Uterus (tissue), 4 donors: Measurements from ENCODE around the gene PPAN. TPM values are rescaled to one million over a fixed set of nuclear protein-coding genes. Genes with fewer than 3 reads are reported as not detected.

Experiments
- DNase-seq, 2 donors: peaks; one replicate each; pipeline ENCODE4 v3.0.0-alpha.2; 2019 to 2020
- H3K27ac ChIP-seq, 2 donors: fragments of 200-600 bp; sonication (generic); 1 replicate in 1 of 2; 2 replicates in 1 of 2; pipeline ENCODE4 v1.5.1; 2016 to 2018
- H3K27me3 ChIP-seq, 2 donors: fragments of 200-600 bp; sonication (generic); one replicate each; pipeline ENCODE4 v1.5.1; 2018 to 2019; ENCODE audit warnings: control low read depth in 1 of 2
- H3K36me3 ChIP-seq, 2 donors: fragments of 200-600 bp; sonication (generic); one replicate each; pipeline ENCODE4 v1.5.1; 2019; ENCODE audit warnings: control low read depth in 1 of 2
- H3K4me1 ChIP-seq, 2 donors: fragments of 200-600 bp; sonication (generic); one replicate each; pipeline ENCODE4 v1.5.1; 2018 to 2019; ENCODE audit warnings: control low read depth in 1 of 2
- H3K4me3 ChIP-seq, 2 donors: fragments of 200-600 bp; sonication (generic); 1 replicate in 1 of 2; 2 replicates in 1 of 2; pipeline ENCODE4 v1.5.1; 2018 to 2019; ENCODE audit warnings: mild to moderate bottlenecking in 1 of 2
- H3K9me3 ChIP-seq, 2 donors: fragments of 200-600 bp; sonication (generic); one replicate each; pipeline ENCODE4 v1.5.1; 2019; ENCODE audit warnings: control low read depth in 1 of 2
- POLR2A ChIP-seq, 2 donors: fragments of 450-650 bp; IDR thresholded peaks; one replicate each; pipeline ENCODE4 v1.6.1; 2016; ENCODE audit warnings: antibody characterized with exemption in 2 of 2, mild to moderate bottlenecking in 1 of 2, moderate library complexity in 1 of 2
- intact Hi-C: fragments of 100-400 bp; cut with DNase I; formaldehyde crosslinking; loops from one replicate; pipeline ENCODE4 v1.15.1; 2023; ENCODE audit warnings: low total_unique reads
- total RNA-seq, 4 donors: library from RNA; depleted of rRNA in 3 of 4; stranded (reverse); fragments of >200 nt in 3 of 4; gene quantifications; one replicate each; pipeline versions ENCODE4 v1.1.0 to v1.2.4, GENCODE V29; 2014 to 2023
- TF ChIP-seq, protein P1 (sequence below), 4 experiments: fragments of 200-600 bp in 2 of 4; fragments of 450-650 bp in 2 of 4; sonication (generic) in 2 of 4; IDR thresholded peaks; one replicate each; pipeline ENCODE4 v1.5.1; 2016 to 2019; ENCODE audit warnings: antibody characterized with exemption in 4 of 4, mild to moderate bottlenecking in 2 of 4, moderate library complexity in 1 of 4
- donor health status: DM: yes; HTN: yes; CAD: no.

Gene PPAN
- total RNA-seq, 4 donors from 2014 or later: 5.6 to 54.8 (median 26.1) TPM

DNA sequence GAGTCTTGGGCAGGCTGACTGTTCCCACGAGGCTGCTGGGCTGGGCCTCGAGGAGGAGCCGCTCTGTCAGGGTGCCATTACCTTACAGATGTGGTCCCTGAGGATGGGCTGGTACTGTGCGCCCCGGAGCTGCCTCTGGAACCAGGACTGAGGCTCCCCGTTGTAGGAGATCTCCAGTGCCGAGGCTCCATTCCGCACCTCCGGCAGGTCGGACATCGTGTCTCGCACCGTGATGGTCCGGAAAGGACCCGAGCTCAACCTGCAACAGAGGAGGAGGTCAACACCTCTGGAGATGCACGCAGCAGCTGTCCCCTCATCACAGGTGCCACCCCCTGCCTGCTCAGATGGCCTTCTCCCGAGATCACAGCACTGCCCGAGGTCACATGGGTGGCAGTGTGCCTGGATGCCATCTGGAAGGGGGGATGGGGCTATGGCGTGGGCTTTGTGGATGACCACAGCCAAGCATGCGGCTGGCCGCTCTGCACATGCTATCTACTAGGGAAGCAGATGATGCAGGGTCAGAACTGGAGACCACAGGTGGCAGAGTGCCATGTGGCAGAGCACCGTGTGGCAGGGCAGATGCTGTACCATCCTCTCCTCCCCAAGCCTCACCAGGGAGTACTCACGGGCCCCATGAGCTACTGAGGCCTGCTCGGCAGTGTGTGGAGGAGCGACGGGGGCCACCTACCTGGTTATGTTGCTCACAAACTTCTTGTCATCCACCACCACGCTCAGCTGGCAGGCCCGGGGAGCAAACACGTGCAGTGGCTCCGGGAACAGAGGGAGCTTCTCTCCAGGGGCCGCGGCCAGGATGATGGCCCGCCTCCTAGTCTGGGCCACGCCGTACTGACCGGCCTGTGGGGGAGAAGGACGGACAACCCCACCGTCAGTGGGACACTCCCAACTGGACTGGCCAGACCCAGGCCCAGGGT is 31.9 kb downstream of the PPAN start:
- Histone ChIP-seq H3K36me3 (no peaks in the 10 kb centered on the region), H3K9me3 (no peaks in the 10 kb centered on the region), H3K4me3 (no peak overlapping the region), H3K27me3 (no peaks in the 10 kb centered on the region), H3K4me1 (no peaks in the 10 kb centered on the region), H3K27ac (no peak overlapping the region)
- no peak for DNase-seq
- intact Hi-C loops: no loop called here
- no peak for TF ChIP-seq POLR2A (IDR thresholded peaks at IDR 0.05)
- TF ChIP-seq, protein P1, sequence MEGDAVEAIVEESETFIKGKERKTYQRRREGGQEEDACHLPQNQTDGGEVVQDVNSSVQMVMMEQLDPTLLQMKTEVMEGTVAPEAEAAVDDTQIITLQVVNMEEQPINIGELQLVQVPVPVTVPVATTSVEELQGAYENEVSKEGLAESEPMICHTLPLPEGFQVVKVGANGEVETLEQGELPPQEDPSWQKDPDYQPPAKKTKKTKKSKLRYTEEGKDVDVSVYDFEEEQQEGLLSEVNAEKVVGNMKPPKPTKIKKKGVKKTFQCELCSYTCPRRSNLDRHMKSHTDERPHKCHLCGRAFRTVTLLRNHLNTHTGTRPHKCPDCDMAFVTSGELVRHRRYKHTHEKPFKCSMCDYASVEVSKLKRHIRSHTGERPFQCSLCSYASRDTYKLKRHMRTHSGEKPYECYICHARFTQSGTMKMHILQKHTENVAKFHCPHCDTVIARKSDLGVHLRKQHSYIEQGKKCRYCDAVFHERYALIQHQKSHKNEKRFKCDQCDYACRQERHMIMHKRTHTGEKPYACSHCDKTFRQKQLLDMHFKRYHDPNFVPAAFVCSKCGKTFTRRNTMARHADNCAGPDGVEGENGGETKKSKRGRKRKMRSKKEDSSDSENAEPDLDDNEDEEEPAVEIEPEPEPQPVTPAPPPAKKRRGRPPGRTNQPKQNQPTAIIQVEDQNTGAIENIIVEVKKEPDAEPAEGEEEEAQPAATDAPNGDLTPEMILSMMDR (IDR thresholded peaks at IDR 0.05): no peak

DNA sequence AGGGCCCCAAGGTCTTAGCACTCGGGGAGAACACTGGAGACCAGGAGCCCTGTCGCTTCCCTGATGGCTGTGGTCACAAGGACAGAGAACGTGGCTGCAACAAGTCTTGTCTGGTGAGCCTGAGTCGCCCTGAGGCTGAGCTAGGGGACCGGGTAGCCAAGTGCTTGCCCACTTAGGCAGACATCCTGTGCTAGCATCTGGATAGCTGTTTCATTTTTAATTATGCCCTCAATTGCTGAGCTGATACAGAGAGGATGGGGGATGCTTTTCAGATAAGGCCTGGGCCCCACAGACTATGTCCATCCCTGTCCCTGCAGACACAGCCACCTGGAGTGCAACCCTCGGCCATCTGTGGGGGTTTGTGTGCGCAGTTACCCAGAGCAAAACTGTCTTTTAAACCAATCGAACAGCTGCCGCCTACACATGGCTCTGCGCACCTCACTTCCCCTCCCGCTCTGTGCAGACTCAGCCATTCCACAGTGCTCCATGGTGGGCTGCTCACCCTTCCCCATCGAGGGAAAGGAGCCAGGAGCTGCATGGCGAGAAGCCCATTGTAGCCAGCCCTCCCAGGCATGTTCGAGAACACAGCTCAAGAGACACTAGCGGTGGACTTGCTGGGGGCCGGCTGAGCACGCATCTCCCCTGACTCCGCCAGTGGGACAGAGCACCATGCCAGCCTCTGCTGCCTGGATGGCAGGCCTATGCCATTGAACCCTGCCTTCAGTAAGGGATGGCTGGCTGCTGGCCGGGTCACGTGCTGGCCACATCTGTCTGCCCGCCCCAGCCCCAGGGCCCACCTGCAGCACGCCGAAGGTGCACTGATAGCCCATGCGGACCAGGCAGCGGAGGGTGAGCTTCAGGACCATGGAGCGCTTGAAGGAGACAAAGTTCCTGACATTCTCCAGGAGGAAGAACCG is 33.0 kb downstream of the PPAN start:
- H3K9me3 ChIP-seq: no peaks in the 10 kb centered on the region
- no peak for DNase-seq
- no peaks in the 10 kb centered on the region for H3K36me3 ChIP-seq
- intact Hi-C loops: no loop called here
- TF ChIP-seq, protein P1 (IDR thresholded peaks at IDR 0.05): no peak
- TF ChIP-seq POLR2A (IDR thresholded peaks at IDR 0.05): no peak
- no peaks in the 10 kb centered on the region for H3K4me1 ChIP-seq
- no peaks in the 10 kb centered on the region for H3K27me3 ChIP-seq
- H3K4me3 ChIP-seq: no peak overlapping the region
- H3K27ac ChIP-seq: no peak overlapping the region

DNA sequence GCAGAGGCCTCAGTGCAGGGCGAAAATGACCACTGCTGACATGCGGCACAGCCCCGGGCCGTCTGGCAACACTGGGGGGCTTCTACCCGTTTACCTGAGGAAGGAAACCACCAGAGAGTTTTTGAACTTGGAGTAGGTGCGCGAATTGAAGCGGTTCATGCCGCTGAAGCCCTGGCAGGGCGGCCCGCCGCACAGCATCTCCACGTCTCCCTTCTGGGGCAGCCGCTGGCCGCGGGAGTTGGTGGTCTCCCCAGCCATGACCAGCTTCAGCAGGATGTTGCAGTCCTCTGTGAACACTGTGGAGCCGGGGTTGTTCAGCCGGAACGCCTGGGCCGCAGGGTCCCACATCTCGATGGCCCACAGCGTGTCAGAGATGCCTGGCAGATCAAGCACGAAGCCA is 33.8 kb downstream of the PPAN start:
- no peak for DNase-seq
- no peak overlapping the region for H3K4me3 ChIP-seq
- no peaks in the 10 kb centered on the region for H3K27me3 ChIP-seq
- intact Hi-C loops: no loop called here
- TF ChIP-seq, protein P1 (IDR thresholded peaks at IDR 0.05): no peak
- TF ChIP-seq POLR2A (IDR thresholded peaks at IDR 0.05): no peak
- no peak overlapping the region for H3K27ac ChIP-seq
- H3K9me3 ChIP-seq: no peaks in the 10 kb centered on the region
- no peaks in the 10 kb centered on the region for H3K4me1 ChIP-seq
- no peaks in the 10 kb centered on the region for H3K36me3 ChIP-seq

DNA sequence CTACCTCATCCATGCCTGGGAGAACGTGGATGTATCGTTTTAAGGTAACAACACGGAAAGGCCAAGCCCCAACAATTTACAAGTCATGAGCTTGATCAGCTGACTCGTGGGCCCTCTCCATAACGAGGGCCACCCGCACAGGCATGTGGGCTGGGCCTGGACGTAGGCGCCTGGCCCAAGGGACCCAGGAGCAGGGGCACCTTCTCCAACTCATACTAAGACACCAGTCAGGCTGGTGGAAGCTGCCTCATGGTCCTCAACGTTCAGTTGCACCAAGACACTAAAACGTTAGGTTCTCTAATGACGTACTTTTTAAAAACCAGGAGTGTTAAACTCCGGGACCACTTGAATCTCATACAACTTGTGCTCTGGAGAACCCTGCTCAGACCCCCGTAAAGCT is 35.3 kb downstream of the PPAN start:
- Histone ChIP-seq H3K36me3 (no peaks in the 10 kb centered on the region), H3K27ac (no peak overlapping the region), H3K4me3 (no peak overlapping the region), H3K27me3 (no peaks in the 10 kb centered on the region), H3K9me3 (no peaks in the 10 kb centered on the region), H3K4me1 (no peaks in the 10 kb centered on the region)
- intact Hi-C loops: no loop called here
- no peak for TF ChIP-seq POLR2A (IDR thresholded peaks at IDR 0.05)
- TF ChIP-seq, protein P1 (IDR thresholded peaks at IDR 0.05): no peak
- no peak for DNase-seq
